Measurements from ENCODE around the gene LTF.

Gene LTF

GRCh38 chr3:46416125-46416810, 48.4 kb downstream of the LTF start:
- H3K4me3 ChIP-seq: no peak overlapping the region
- intact Hi-C loops (cut with DNase I; ENCODE audit: low total_unique reads): no loop called here
- H3K27me3 ChIP-seq: no peaks in the 10 kb centered on the region
- H3K36me3 ChIP-seq: no peaks in the 10 kb centered on the region
- no peaks in the 10 kb centered on the region for H3K4me1 ChIP-seq
- no peak for DNase-seq
- TF ChIP-seq CTCF (IDR thresholded peaks at IDR 0.05): no peak
- no peaks in the 10 kb centered on the region for H3K9me3 ChIP-seq
- H3K27ac ChIP-seq: no peak overlapping the region

GRCh38 chr3:46414739-46415138, 50.0 kb downstream of the LTF start:
- DNase-seq: no peak
- H3K4me3 ChIP-seq: no peak overlapping the region
- no peaks in the 10 kb centered on the region for H3K36me3 ChIP-seq
- intact Hi-C loops (cut with DNase I; ENCODE audit: low total_unique reads): no loop called here
- TF ChIP-seq CTCF (IDR thresholded peaks at IDR 0.05): no peak
- no peaks in the 10 kb centered on the region for H3K27me3 ChIP-seq
- no peaks in the 10 kb centered on the region for H3K4me1 ChIP-seq
- no peaks in the 10 kb centered on the region for H3K9me3 ChIP-seq
- no peak overlapping the region for H3K27ac ChIP-seq

- no peak overlapping the region for H3K27ac ChIP-seq
Observed at GRCh38 chr3:46413951-46414350, 50.8 kb downstream of the LTF start.

GRCh38 chr3:46412786-46413298, 51.9 kb downstream of the LTF start:
- peaks cover 0 to 2% (median 0%) of the 10 kb centered on the region in 4 donors for H3K4me1 ChIP-seq
- TF ChIP-seq CTCF (IDR thresholded peaks at IDR 0.05): no peak

More at GRCh38 chr3:46413951-46414350, 50.8 kb downstream of the LTF start:
- Histone ChIP-seq H3K4me3 (no peak overlapping the region), H3K4me1 (no peaks in the 10 kb centered on the region), H3K9me3 (no peaks in the 10 kb centered on the region), H3K36me3 (no peaks in the 10 kb centered on the region), H3K27me3 (no peaks in the 10 kb centered on the region)
- intact Hi-C loops (cut with DNase I; ENCODE audit: low total_unique reads): no loop called here
- DNase-seq: no peak
- TF ChIP-seq CTCF (IDR thresholded peaks at IDR 0.05): no peak

GRCh38 chr3:46411271-46411670, 53.4 kb downstream of the LTF start:
- H3K27ac ChIP-seq: no peak overlapping the region
- no peak for DNase-seq
- no peak for TF ChIP-seq CTCF (IDR thresholded peaks at IDR 0.05)
- peaks cover 0 to 6% (median 0%) of the 10 kb centered on the region in 4 donors for H3K4me1 ChIP-seq
- peaks cover 0 to 2% of the 10 kb centered on the region in 2 donors for H3K27me3 ChIP-seq
- H3K9me3 ChIP-seq: no peaks in the 10 kb centered on the region
- H3K36me3 ChIP-seq: no peaks in the 10 kb centered on the region
- H3K4me3 ChIP-seq: no peak overlapping the region
- intact Hi-C loops (cut with DNase I; ENCODE audit: low total_unique reads): no loop called here

More at GRCh38 chr3:46412786-46413298, 51.9 kb downstream of the LTF start:
- no peak overlapping the region for H3K4me3 ChIP-seq
- H3K36me3 ChIP-seq: no peaks in the 10 kb centered on the region
- DNase-seq: no peak
- peaks cover 0 to under 1% of the 10 kb centered on the region in 2 donors for H3K27me3 ChIP-seq
- intact Hi-C loops (cut with DNase I; ENCODE audit: low total_unique reads): no loop called here
- no peaks in the 10 kb centered on the region for H3K9me3 ChIP-seq
- no peak overlapping the region for H3K27ac ChIP-seq
